K562 (cell line): ENCODE results near the gene POR. TPM values are rescaled to one million over a fixed set of nuclear protein-coding genes. Genes with fewer than 3 reads are reported as not detected.
"Not testable (repeated sequence)": the region's sequence is repeated elsewhere in the genome, so short reads cannot be mapped to it uniquely, and the experiment has no call there.

Experiments used
- ATAC-seq: fragments of 200-7000 bp; cut with Tn5 transposase; 3 replicates; pipeline ENCODE4 v1.9.1; 2020; ENCODE audit warnings: moderate library complexity
- BruUV-seq: library from RNA; stranded (reverse); fragments of 400-500 nt; replicated peaks from 2 replicates; lab custom pipeline; 2021; lab: Mats Ljungman, UMichigan
- CTCF ChIA-PET: fragments of 300-600 bp; formaldehyde crosslinking; extraction: SDS; loops from one replicate; lab custom pipeline; 2021; ENCODE audit warnings: low intra/inter-chr PET ratio; lab: Yijun Ruan, JAX
- POLR2A ChIA-PET: fragments of 300-600, 350-650 bp; sonication (Branson Sonifier 250); formaldehyde crosslinking; extraction: SDS; loops from one replicate; lab custom pipeline; 2021; ENCODE audit warnings: antibody characterized with exemption, inconsistent platforms; lab: Yijun Ruan, JAX
- DNase-seq, 4 experiments: peaks; one replicate each; pipeline versions ENCODE4 v3.0.0 to v3.0.0-alpha.2; 2011 to 2018; ENCODE audit warnings: low spot score in 3 of 4, mixed read lengths in 3 of 4; ENCODE audit errors: extremely low read depth in 1 of 4
- FAIRE-seq: peaks from 2 replicates; lab custom pipeline; 2011; peaks lifted over from hg19 to GRCh38; lab: Jason Lieb, UNC
- H2AFZ ChIP-seq: 2 replicates; pipeline ENCODE4 v1.6.0; 2011; ENCODE audit warnings: low read depth, low read length, control low read depth, inconsistent platforms
- H3K27ac ChIP-seq: fragments of 200-600 bp; 3 replicates; pipeline ENCODE4 v1.8.0; 2011; ENCODE audit warnings: low read depth, mild to moderate bottlenecking, control low read depth, inconsistent platforms, low read length, moderate library complexity, mixed read lengths; ENCODE audit errors: extremely low read depth
- H3K27me3 ChIP-seq, 2 experiments: fragments of 300-600 bp in 1 of 2; 2 replicates in 1 of 2; 3 replicates in 1 of 2; pipeline versions ENCODE4 v1.6.0 to v1.8.0; 2011; ENCODE audit warnings: inconsistent platforms in 2 of 2, low read length in 2 of 2, mild to moderate bottlenecking in 1 of 2, mixed read lengths in 1 of 2, moderate library complexity in 1 of 2; ENCODE audit not compliant: control insufficient read depth in 2 of 2, insufficient read depth in 2 of 2
- H3K36me3 ChIP-seq: fragments of 300-600 bp; 3 replicates; pipeline ENCODE4 v1.8.0; 2011; ENCODE audit warnings: mild to moderate bottlenecking, low read length, inconsistent platforms; ENCODE audit not compliant: control insufficient read depth, insufficient read depth
- H3K4me1 ChIP-seq, 2 experiments: fragments of 200-600 bp in 1 of 2; replicated peaks in 1 of 2; 2 replicates in 1 of 2; 3 replicates in 1 of 2; pipeline versions ENCODE4 v1.5.1 to v1.8.0; 2011; ENCODE audit warnings: inconsistent platforms in 2 of 2, low read length in 2 of 2, mild to moderate bottlenecking in 1 of 2, mixed read lengths in 1 of 2, moderate library complexity in 1 of 2; ENCODE audit not compliant: control insufficient read depth in 2 of 2, insufficient read depth in 2 of 2
- H3K4me2 ChIP-seq: 2 replicates; pipeline ENCODE4 v1.6.1; 2011; ENCODE audit warnings: low read length, control low read depth, inconsistent platforms, mixed read lengths; ENCODE audit not compliant: insufficient read depth
- H3K4me3 ChIP-seq: fragments of 200-600 bp; sonication (generic), shearing (Covaris generic); 2 replicates; pipeline ENCODE4 v1.5.1; 2016; ENCODE audit warnings: control low read depth, inconsistent platforms
- H3K79me2 ChIP-seq: fragments of 200-600 bp; 3 replicates; pipeline ENCODE4 v1.8.0; 2011; ENCODE audit warnings: low read length, inconsistent platforms; ENCODE audit not compliant: control insufficient read depth, insufficient read depth
- H3K9ac ChIP-seq, 2 experiments: 2 replicates each; pipeline versions ENCODE4 v1.6.0 to v1.6.1; 2011; ENCODE audit warnings: low read depth in 2 of 2, low read length in 2 of 2, control low read depth in 1 of 2, inconsistent platforms in 1 of 2, mild to moderate bottlenecking in 1 of 2, mixed read lengths in 1 of 2; ENCODE audit not compliant: insufficient read depth in 1 of 2
- H3K9me1 ChIP-seq: one replicate; pipeline ENCODE4 v1.6.0; 2011; ENCODE audit warnings: inconsistent platforms, mild to moderate bottlenecking, low read length, moderate library complexity; ENCODE audit not compliant: control insufficient read depth, insufficient read depth
- H3K9me3 ChIP-seq: replicated peaks from 2 replicates; pipeline ENCODE4 v1.5.1; 2011; ENCODE audit warnings: low read depth, low read length, inconsistent platforms; ENCODE audit not compliant: control insufficient read depth, insufficient read depth
- H4K20me1 ChIP-seq: replicated peaks from 2 replicates; pipeline ENCODE4 v1.6.1; 2011; ENCODE audit warnings: low read length, inconsistent platforms, mixed read lengths; ENCODE audit not compliant: control insufficient read depth, insufficient read depth
- ATF1 ChIP-seq, 2 experiments: fragments of 450-650 bp in 1 of 2; IDR thresholded peaks; 2 replicates each; pipeline ENCODE4 v1.6.1; 2016; ENCODE audit warnings: missing compliant biosample characterization in 1 of 2, missing genetic modification characterization in 1 of 2
- NR2C1 ChIP-seq, 2 experiments: fragments of 450-650 bp; IDR thresholded peaks; 2 replicates each; pipeline ENCODE4 v1.6.1; 2017; ENCODE audit warnings: mild to moderate bottlenecking in 2 of 2, antibody characterized with exemption in 1 of 2, inconsistent platforms in 1 of 2, missing compliant biosample characterization in 1 of 2, missing genetic modification characterization in 1 of 2
- TAF15 ChIP-seq: fragments of 200-400 bp; formaldehyde crosslinking; IDR thresholded peaks from 2 replicates; pipeline ENCODE4 v1.6.1; 2017; ENCODE audit warnings: mild to moderate bottlenecking, low read depth, low read length, moderate library complexity
- WGBS: fragments of 100-300 bp; shearing (Covaris generic); methylation state at CpG from one replicate; pipeline ENCODE4 v1.1.6; 2016; ENCODE audit warnings: low coverage, mixed read lengths; ENCODE audit not compliant: insufficient coverage; ENCODE audit errors: missing lambda C conversion rate; 5-methylcytosine and 5-hydroxymethylcytosine counted together
- in situ Hi-C: fragments of 300-500 bp; cut with MboI; formaldehyde crosslinking; loops from 4 replicates; pipeline ENCODE4 v1.15.0; 2018; ENCODE audit warnings: inconsistent platforms, mixed read lengths
- intact Hi-C: fragments of 100-400 bp; cut with micrococcal nuclease; formaldehyde crosslinking; loops from 2 replicates; pipeline ENCODE4 v1.14.2; 2022
- polyA plus RNA-seq, 8 experiments: library from polyadenylated mRNA; depleted of rRNA in 4 of 8; stranded (reverse) in 5 of 8; unstranded in 3 of 8; fragments of >200 nt; fragmentation: Nextera tagmentation in 2 of 8; fragmentation: Illumina TruSeq in 1 of 8; extraction: Ambion mirVana in 2 of 8; extraction: Trizol in 1 of 8; gene quantifications; 2 replicates each; pipeline versions ENCODE4 v1.2.1 to v1.2.3, GENCODE V29; 2011 to 2014; ENCODE audit warnings: inconsistent platforms in 1 of 8, missing spikeins in 1 of 8
- total RNA-seq, 7 experiments: library from RNA; depleted of rRNA in 6 of 7; stranded (reverse); fragments of >200 nt in 6 of 7; fragmentation: Illumina TruSeq in 2 of 7; extraction: Trizol in 2 of 7; gene quantifications; 2 replicates each; pipeline versions ENCODE4 v1.2.1 to v1.2.3, GENCODE V29; 2011 to 2021; ENCODE audit warnings: low replicate concordance in 1 of 7
- TF ChIP-seq, protein P1 (sequence below): sonication (generic); formaldehyde crosslinking; IDR thresholded peaks from 2 replicates; pipeline ENCODE4 v1.5.0; 2020; ENCODE audit warnings: missing genetic modification reagents
- TF ChIP-seq, protein P2 (sequence below): fragments of 450-650 bp; formaldehyde crosslinking; IDR thresholded peaks from 2 replicates; pipeline ENCODE4 v1.4.0; 2022; ENCODE audit warnings: mild to moderate bottlenecking, moderate library complexity
- TF ChIP-seq, protein P3 (sequence below): fragments of 450-650 bp; formaldehyde crosslinking; IDR thresholded peaks from 2 replicates; pipeline ENCODE4 v1.4.0; 2020; ENCODE audit warnings: mild to moderate bottlenecking, moderate library complexity
- TF ChIP-seq, protein P4 (sequence below): IDR thresholded peaks from 3 replicates; pipeline ENCODE4 v1.6.1; 2011; ENCODE audit warnings: borderline replicate concordance, mild to moderate bottlenecking, moderate library complexity; ENCODE audit not compliant: insufficient read length; ENCODE audit errors: extremely low read depth

The POR gene
- total and polyA plus RNA-seq, 9 of the 15 experiments (the other 6 are each of a cell fraction or from before 2014, with no cell fraction given), result 4.7 to 142 (median 40.8) TPM

DNA sequence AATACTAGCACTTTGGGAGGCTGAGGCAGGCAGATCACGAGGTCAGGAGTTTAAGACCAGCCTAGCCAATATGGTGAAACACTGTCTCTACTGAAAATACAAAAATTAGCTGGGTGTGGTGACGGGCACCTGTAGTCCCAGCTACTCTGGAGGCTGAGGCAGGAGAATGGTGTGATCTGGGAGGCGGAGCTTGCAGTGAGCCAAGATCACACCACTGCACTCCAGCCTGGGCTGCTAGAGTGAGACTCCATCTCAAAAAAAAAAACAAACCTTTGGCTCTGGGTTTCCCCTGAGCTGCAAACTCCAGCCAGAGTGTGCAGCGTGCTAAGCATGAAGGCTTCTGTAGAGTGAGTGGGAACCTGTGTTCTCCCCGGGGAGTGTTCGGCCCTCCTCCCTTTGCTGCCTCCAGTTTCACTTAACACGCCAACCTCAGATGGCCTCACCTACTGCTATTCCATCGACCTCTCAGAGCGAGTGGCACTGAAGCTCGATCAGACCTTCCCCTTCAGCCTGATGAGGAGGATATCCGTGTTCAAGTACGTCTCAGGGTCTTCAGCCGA lies 31.6 kb upstream of the POR start:
- POLR2A ChIA-PET, result interaction anchor here (0.6 to 2.7 kb wide), 3 partner anchors 7 to 1845 kb away, joined by 3 to 10 read pairs (median 4); no protein-coding TSS in a partner anchor
- H3K36me3 ChIP-seq, result peaks cover 67% of the 10 kb centered on the region
- H3K9ac ChIP-seq, intact Hi-C loops, ATAC-seq, H4K20me1 ChIP-seq, H3K9me1 ChIP-seq, BruUV-seq, H3K27me3 ChIP-seq, H3K4me2 ChIP-seq, H3K4me3 ChIP-seq, H3K27ac ChIP-seq, DNase-seq, in situ Hi-C loops, CTCF ChIA-PET, H3K9me3 ChIP-seq, FAIRE-seq, H2AFZ ChIP-seq: not testable (repeated sequence)
- 94% methylated on average over 13 of the region's 13 CpGs for WGBS
- peaks cover 13 to 14% of the 10 kb centered on the region in 2 experiments for H3K4me1 ChIP-seq
- H3K79me2 ChIP-seq, result peaks cover 18% of the 10 kb centered on the region

DNA sequence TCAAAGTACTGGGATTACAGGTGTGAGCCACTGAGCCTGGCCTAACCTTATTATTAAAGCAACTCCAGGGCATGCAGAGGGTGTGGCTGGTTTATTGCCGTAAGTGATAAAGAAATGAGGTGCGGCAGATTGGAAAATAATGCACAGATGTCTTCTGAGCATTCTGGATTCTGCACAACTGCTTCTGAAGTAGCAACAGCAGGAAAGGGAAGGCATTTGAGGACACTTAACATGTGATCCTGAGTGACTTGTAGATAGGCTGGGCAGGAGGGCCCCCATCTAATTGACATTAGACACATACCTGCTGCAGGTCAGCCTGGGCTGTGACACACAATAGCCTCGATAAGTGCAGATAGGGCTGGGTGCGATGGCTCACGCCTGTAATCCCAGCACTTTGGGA lies 30.5 kb upstream of the POR start:
- H3K27me3 ChIP-seq, result no peaks in the 10 kb centered on the region
- H3K4me1 ChIP-seq, result peaks cover 11 to 19% of the 10 kb centered on the region in 2 experiments; a peak in 4 of 5 replicates
- H4K20me1 ChIP-seq, result no peaks in the 10 kb centered on the region; the same call in 1 of the 2 replicates
- H3K4me3 ChIP-seq, result no peak overlapping the region
- intact Hi-C loops, result no loop called here
- peaks cover 71% of the 10 kb centered on the region for H3K36me3 ChIP-seq
- DNase-seq, result no peak
- no peak overlapping the region for H3K9ac ChIP-seq
- H3K4me2 ChIP-seq, result no peak overlapping the region
- no peaks in the 10 kb centered on the region for H3K9me3 ChIP-seq
- no peak for ATAC-seq
- in situ Hi-C loops, result no loop called here
- no peaks in the 10 kb centered on the region for H3K9me1 ChIP-seq
- CTCF ChIA-PET, result no interaction called here
- H3K79me2 ChIP-seq, result peaks cover 11% of the 10 kb centered on the region
- no peak overlapping the region for H3K27ac ChIP-seq
- FAIRE-seq, result no peak
- 88% methylated on average over 5 of the region's 5 CpGs for WGBS
- H2AFZ ChIP-seq, result no peak overlapping the region
- no TSS peak for BruUV-seq
- POLR2A ChIA-PET, result interaction anchor here (0.8 kb wide), 1 partner anchor 168 kb away, joined by 3 read pairs; no protein-coding TSS in a partner anchor
- TF ChIP-seq TAF15, result no peak
- TF ChIP-seq NR2C1 (IDR thresholded peaks at IDR 0.05), result no peak
- no peak for TF ChIP-seq NR2C1 (tag; IDR thresholded peaks at IDR 0.05)
- TF ChIP-seq, protein P1, sequence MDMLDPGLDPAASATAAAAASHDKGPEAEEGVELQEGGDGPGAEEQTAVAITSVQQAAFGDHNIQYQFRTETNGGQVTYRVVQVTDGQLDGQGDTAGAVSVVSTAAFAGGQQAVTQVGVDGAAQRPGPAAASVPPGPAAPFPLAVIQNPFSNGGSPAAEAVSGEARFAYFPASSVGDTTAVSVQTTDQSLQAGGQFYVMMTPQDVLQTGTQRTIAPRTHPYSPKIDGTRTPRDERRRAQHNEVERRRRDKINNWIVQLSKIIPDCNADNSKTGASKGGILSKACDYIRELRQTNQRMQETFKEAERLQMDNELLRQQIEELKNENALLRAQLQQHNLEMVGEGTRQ (CRISPR knock-in tag), result no peak
- TF ChIP-seq, protein P2, sequence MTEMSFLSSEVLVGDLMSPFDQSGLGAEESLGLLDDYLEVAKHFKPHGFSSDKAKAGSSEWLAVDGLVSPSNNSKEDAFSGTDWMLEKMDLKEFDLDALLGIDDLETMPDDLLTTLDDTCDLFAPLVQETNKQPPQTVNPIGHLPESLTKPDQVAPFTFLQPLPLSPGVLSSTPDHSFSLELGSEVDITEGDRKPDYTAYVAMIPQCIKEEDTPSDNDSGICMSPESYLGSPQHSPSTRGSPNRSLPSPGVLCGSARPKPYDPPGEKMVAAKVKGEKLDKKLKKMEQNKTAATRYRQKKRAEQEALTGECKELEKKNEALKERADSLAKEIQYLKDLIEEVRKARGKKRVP (CRISPR knock-in tag), result no peak
- TF ChIP-seq, protein P3, sequence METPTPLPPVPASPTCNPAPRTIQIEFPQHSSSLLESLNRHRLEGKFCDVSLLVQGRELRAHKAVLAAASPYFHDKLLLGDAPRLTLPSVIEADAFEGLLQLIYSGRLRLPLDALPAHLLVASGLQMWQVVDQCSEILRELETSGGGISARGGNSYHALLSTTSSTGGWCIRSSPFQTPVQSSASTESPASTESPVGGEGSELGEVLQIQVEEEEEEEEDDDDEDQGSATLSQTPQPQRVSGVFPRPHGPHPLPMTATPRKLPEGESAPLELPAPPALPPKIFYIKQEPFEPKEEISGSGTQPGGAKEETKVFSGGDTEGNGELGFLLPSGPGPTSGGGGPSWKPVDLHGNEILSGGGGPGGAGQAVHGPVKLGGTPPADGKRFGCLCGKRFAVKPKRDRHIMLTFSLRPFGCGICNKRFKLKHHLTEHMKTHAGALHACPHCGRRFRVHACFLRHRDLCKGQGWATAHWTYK (CRISPR knock-in tag), result no peak
- TF ChIP-seq, protein P4, sequence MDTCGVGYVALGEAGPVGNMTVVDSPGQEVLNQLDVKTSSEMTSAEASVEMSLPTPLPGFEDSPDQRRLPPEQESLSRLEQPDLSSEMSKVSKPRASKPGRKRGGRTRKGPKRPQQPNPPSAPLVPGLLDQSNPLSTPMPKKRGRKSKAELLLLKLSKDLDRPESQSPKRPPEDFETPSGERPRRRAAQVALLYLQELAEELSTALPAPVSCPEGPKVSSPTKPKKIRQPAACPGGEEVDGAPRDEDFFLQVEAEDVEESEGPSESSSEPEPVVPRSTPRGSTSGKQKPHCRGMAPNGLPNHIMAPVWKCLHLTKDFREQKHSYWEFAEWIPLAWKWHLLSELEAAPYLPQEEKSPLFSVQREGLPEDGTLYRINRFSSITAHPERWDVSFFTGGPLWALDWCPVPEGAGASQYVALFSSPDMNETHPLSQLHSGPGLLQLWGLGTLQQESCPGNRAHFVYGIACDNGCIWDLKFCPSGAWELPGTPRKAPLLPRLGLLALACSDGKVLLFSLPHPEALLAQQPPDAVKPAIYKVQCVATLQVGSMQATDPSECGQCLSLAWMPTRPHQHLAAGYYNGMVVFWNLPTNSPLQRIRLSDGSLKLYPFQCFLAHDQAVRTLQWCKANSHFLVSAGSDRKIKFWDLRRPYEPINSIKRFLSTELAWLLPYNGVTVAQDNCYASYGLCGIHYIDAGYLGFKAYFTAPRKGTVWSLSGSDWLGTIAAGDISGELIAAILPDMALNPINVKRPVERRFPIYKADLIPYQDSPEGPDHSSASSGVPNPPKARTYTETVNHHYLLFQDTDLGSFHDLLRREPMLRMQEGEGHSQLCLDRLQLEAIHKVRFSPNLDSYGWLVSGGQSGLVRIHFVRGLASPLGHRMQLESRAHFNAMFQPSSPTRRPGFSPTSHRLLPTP, result no peak
- TF ChIP-seq ATF1 (CRISPR knock-in tag; IDR thresholded peaks at IDR 0.05), result no peak
- no peak for TF ChIP-seq ATF1 (tag; IDR thresholded peaks at IDR 0.05)
